ENCODE measurements around the gene STMN3. TPM values are rescaled to one million over a fixed set of nuclear protein-coding genes. Genes with fewer than 3 reads are reported as not detected.
A peak's percentile ranks its signal among the peaks of the same experiment; 100 is the strongest.

The STMN3 gene
- total RNA-seq, 4 donors from 2014 or later = 0.51 to 1.9 (median 0.88) TPM

- DNase-seq = no peak
- ATAC-seq = no peak
- intact Hi-C loops (cut with DNase I; ENCODE audit: low total_unique reads) (no loop called here), in situ Hi-C loops (cut with MboI; ENCODE audit: low sequenced_read_pairs in 4 of 4) (no loop called here)
- Histone ChIP-seq H3K27ac (no peak overlapping the region), H3K4me1 (peaks cover 17 to 20% of the 10 kb centered on the region in 2 donors), H3K27me3 (no peaks in the 10 kb centered on the region), H3K9me3 (no peaks in the 10 kb centered on the region), H3K36me3 (peaks cover 0 to 7% of the 10 kb centered on the region in 2 donors), H3K4me3 (no peak overlapping the region)
- TF ChIP-seq POLR2A (IDR thresholded peaks at IDR 0.05) = no peak
- TF ChIP-seq CTCF (IDR thresholded peaks at IDR 0.05 in 4 of 5, conservative IDR thresholded peaks at IDR 0.05 in 1 of 5) = no peak
These were observed 38.6 kb upstream of the STMN3 start for GRCh38 chr20:63691711-63692435.

- H3K9me3 ChIP-seq = no peaks in the 10 kb centered on the region
- H3K36me3 ChIP-seq = peaks cover 0 to 7% of the 10 kb centered on the region in 2 donors
- no peak overlapping the region for H3K4me3 ChIP-seq
- H3K27me3 ChIP-seq = no peaks in the 10 kb centered on the region
- in situ Hi-C loops (cut with MboI; ENCODE audit: low sequenced_read_pairs in 4 of 4) (no loop called here), intact Hi-C loops (cut with DNase I; ENCODE audit: low total_unique reads) (no loop called here)
- TF ChIP-seq CTCF (IDR thresholded peaks at IDR 0.05 in 4 of 5, conservative IDR thresholded peaks at IDR 0.05 in 1 of 5) (no peak), POLR2A (IDR thresholded peaks at IDR 0.05) (no peak)
- peaks cover 20 to 21% of the 10 kb centered on the region in 2 donors for H3K4me1 ChIP-seq
- ATAC-seq = no peak
- DNase-seq = no peak
- H3K27ac ChIP-seq = no peak overlapping the region
These were observed 37.9 kb upstream of the STMN3 start for GRCh38 chr20:63690898-63691710.

- Histone ChIP-seq H3K27me3 (no peaks in the 10 kb centered on the region), H3K27ac (no peak overlapping the region), H3K36me3 (peaks cover 0 to 7% of the 10 kb centered on the region in 2 donors), H3K4me3 (no peak overlapping the region), H3K9me3 (no peaks in the 10 kb centered on the region), H3K4me1 (peaks cover 14 to 19% of the 10 kb centered on the region in 2 donors)
- intact Hi-C loops (cut with DNase I; ENCODE audit: low total_unique reads) = no loop called here
- DNase-seq (no peak), ATAC-seq (no peak)
- TF ChIP-seq CTCF (IDR thresholded peaks at IDR 0.05 in 4 of 5, conservative IDR thresholded peaks at IDR 0.05 in 1 of 5) = no peak
- no peak for TF ChIP-seq POLR2A (IDR thresholded peaks at IDR 0.05)
- in situ Hi-C loops (cut with MboI; ENCODE audit: low sequenced_read_pairs in 4 of 4) = no loop called here
These were observed 37.0 kb upstream of the STMN3 start for GRCh38 chr20:63690003-63690897.

GRCh38 chr20:63689046-63690002 lies 36.1 kb upstream of the STMN3 start:
- intact Hi-C loops (cut with DNase I; ENCODE audit: low total_unique reads) = no loop called here
- H3K27ac ChIP-seq = peak overlapping the region; percentile 78 to 83 (median 82)
- peaks cover 14 to 19% of the 10 kb centered on the region in 2 donors for H3K4me1 ChIP-seq

More at GRCh38 chr20:63689046-63690002, 36.1 kb upstream of the STMN3 start:
- DNase-seq (no peak), ATAC-seq (no peak)
- no peaks in the 10 kb centered on the region for H3K9me3 ChIP-seq
- peaks cover 0 to 7% of the 10 kb centered on the region in 2 donors for H3K36me3 ChIP-seq
- TF ChIP-seq POLR2A (IDR thresholded peaks at IDR 0.05) (no peak), CTCF (IDR thresholded peaks at IDR 0.05 in 4 of 5, conservative IDR thresholded peaks at IDR 0.05 in 1 of 5) (no peak)
- no peak overlapping the region for H3K4me3 ChIP-seq
- in situ Hi-C loops (cut with MboI; ENCODE audit: low sequenced_read_pairs in 4 of 4) = no loop called here
- no peaks in the 10 kb centered on the region for H3K27me3 ChIP-seq

All from gastrocnemius medialis (tissue), 4 donors.